GM19463 (cell line): Measurements from ENCODE around the gene RBM17.
"Not testable (repeated sequence)": the region's sequence is repeated elsewhere in the genome, so short reads cannot be mapped to it uniquely, and the experiment has no call there.

Experiments used
- ATAC-seq: cut with Tn5 transposase; IDR thresholded peaks from one replicate; pipeline ENCODE4 v1.9.1; 2021; ENCODE audit warnings: mild to moderate bottlenecking, moderate library complexity; ENCODE audit not compliant: unreplicated experiment

Gene RBM17

GRCh38 chr10:6088721-6089333 is at the start of gene RBM17:
Gene RBM17 (plus strand): TSS chr10:6089034. CDS start chr10:6097066, 8,032 bp downstream.
- ATAC-seq: peak; percentile 81

- no peak for ATAC-seq
These were observed 49.1 kb upstream of the RBM17 start for GRCh38 chr10:6039711-6040110.

- ATAC-seq: no peak
These were observed 48.6 kb upstream of the RBM17 start for GRCh38 chr10:6040205-6040604.

GRCh38 chr10:6043377-6043776 is 45.5 kb upstream of the RBM17 start:
- ATAC-seq: not testable (repeated sequence)

GRCh38 chr10:6044060-6044459 is 44.8 kb upstream of the RBM17 start:
- ATAC-seq: no peak

- peak; percentile 49 for ATAC-seq
These were observed 44.0 kb upstream of the RBM17 start for GRCh38 chr10:6044751-6045313.

GRCh38 chr10:6045314-6045848 is 43.5 kb upstream of the RBM17 start:
- no peak for ATAC-seq

GRCh38 chr10:6045878-6046772 is 42.7 kb upstream of the RBM17 start:
- no peak for ATAC-seq

- ATAC-seq: no peak
These were observed 41.8 kb upstream of the RBM17 start for GRCh38 chr10:6046773-6047611.

- ATAC-seq: no peak
These were observed 41.0 kb upstream of the RBM17 start for GRCh38 chr10:6047847-6048246.

- no peak for ATAC-seq
These were observed 40.4 kb upstream of the RBM17 start for GRCh38 chr10:6048281-6049030.

GRCh38 chr10:6049031-6049400 is 39.8 kb upstream of the RBM17 start:
- ATAC-seq: no peak

GRCh38 chr10:6050801-6051445 is 37.9 kb upstream of the RBM17 start:
- ATAC-seq: peak; percentile 60

- ATAC-seq: peak; percentile 24
These were observed 36.3 kb upstream of the RBM17 start for GRCh38 chr10:6052247-6053221.

GRCh38 chr10:6053303-6053702 is 35.5 kb upstream of the RBM17 start:
- ATAC-seq: no peak

- ATAC-seq: no peak
These were observed 34.8 kb upstream of the RBM17 start for GRCh38 chr10:6053816-6054631.

GRCh38 chr10:6054884-6055283 is 34.0 kb upstream of the RBM17 start:
- no peak for ATAC-seq

GRCh38 chr10:6055929-6056328 is 32.9 kb upstream of the RBM17 start:
- ATAC-seq: no peak
